ENCODE measurements around the gene STOML1. TPM values are rescaled to one million over a fixed set of nuclear protein-coding genes. Genes with fewer than 3 reads are reported as not detected.

The STOML1 gene
- total RNA-seq, 1 experiment from 2014 or later = 2.5 TPM

DNA sequence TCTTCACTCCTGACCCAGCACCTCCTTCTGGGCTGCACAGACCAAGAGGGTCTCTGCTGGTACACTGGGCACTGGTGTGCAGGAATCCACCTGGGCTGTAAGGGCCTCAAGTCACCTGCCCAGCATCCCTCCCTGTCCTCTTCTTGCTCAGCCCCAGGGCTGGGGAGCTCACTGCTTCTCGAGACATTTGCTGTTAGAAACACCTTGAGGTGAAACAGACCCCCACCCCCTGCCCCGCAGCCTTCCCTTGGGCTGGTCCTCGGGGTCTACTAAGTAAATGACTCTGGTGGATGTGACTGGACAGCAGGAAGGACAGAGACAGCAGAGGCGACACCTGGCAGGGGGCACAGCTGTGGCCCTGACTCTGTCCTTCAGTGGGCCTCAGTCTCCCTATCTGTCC lies 36.8 kb downstream of the STOML1 start:
- Histone ChIP-seq H2BK5ac (ENCODE audit: insufficient read length, low read length) (no peak overlapping the region), H4K8ac (replicated peaks; ENCODE audit: insufficient read length, low read depth, low read length) (no peak overlapping the region), H4K91ac (ENCODE audit: insufficient read length, low read depth, low read length) (no peak overlapping the region), H2AK5ac (ENCODE audit: insufficient read length, low read length) (no peak overlapping the region), H3K18ac (ENCODE audit: insufficient read length, low read depth, low read length) (no peak overlapping the region), H2BK15ac (ENCODE audit: low read depth, low read length) (no peak overlapping the region), H3K4ac (ENCODE audit: low read depth, low read length) (no peak overlapping the region), H3K27me3 (ENCODE audit: insufficient read depth, low read length) (no peaks in the 10 kb centered on the region), H3K79me2 (ENCODE audit: insufficient read depth, low read length) (no peaks in the 10 kb centered on the region), H3K79me1 (ENCODE audit: insufficient read depth, low read depth, low read length, poor library complexity, severe bottlenecking) (no peaks in the 10 kb centered on the region), H4K5ac (ENCODE audit: insufficient read length, low read depth, low read length) (no peak overlapping the region), H3K4me2 (ENCODE audit: insufficient read depth, insufficient read length, low read length) (no peak overlapping the region), H3K56ac (ENCODE audit: insufficient read length, low read depth, low read length) (no peak overlapping the region), H3T11ph (ENCODE audit: low read length) (no peak overlapping the region), H3K9me3 (ENCODE audit: control insufficient read depth, low read depth, low read length) (no peaks in the 10 kb centered on the region), H2AFZ (ENCODE audit: low read length) (no peak overlapping the region), H2BK12ac (ENCODE audit: insufficient read length, low read depth, low read length) (no peak overlapping the region), H2BK120ac (ENCODE audit: low read depth, low read length, poor library complexity, severe bottlenecking) (no peak overlapping the region), H2BK20ac (ENCODE audit: low read depth, low read length, poor library complexity, severe bottlenecking) (no peak overlapping the region), H4K20me1 (ENCODE audit: control insufficient read depth, insufficient read depth, insufficient read length) (no peaks in the 10 kb centered on the region), H3K4me1 (ENCODE audit: insufficient read depth, low read length) (no peaks in the 10 kb centered on the region), H3K27ac (ENCODE audit: insufficient read length, low read depth, low read length) (no peak overlapping the region), H3K14ac (ENCODE audit: insufficient read depth, low read length) (no peak overlapping the region), H3K9ac (ENCODE audit: extremely low read depth, insufficient read length, low read length) (no peak overlapping the region), H3K23ac (ENCODE audit: insufficient read length, low read depth, low read length) (no peak overlapping the region), H3K23me2 (ENCODE audit: insufficient read length, low read depth, low read length, poor library complexity, severe bottlenecking) (no peaks in the 10 kb centered on the region)
- Mint-ChIP-seq H3K27me3 (ENCODE audit: low read depth) (peaks cover 14% of the 10 kb centered on the region), H3K4me1 (peaks cover 9 to 28% of the 10 kb centered on the region in 2 experiments), H3K9me3 (no peaks in the 10 kb centered on the region), H3K27ac (no peak overlapping the region), H3K36me3 (ENCODE audit: insufficient read depth in 1 of 3, low read depth in 3 of 3) (no peaks in the 10 kb centered on the region), H3K4me3 (no peak overlapping the region)
- TF ChIP-seq, protein P1, sequence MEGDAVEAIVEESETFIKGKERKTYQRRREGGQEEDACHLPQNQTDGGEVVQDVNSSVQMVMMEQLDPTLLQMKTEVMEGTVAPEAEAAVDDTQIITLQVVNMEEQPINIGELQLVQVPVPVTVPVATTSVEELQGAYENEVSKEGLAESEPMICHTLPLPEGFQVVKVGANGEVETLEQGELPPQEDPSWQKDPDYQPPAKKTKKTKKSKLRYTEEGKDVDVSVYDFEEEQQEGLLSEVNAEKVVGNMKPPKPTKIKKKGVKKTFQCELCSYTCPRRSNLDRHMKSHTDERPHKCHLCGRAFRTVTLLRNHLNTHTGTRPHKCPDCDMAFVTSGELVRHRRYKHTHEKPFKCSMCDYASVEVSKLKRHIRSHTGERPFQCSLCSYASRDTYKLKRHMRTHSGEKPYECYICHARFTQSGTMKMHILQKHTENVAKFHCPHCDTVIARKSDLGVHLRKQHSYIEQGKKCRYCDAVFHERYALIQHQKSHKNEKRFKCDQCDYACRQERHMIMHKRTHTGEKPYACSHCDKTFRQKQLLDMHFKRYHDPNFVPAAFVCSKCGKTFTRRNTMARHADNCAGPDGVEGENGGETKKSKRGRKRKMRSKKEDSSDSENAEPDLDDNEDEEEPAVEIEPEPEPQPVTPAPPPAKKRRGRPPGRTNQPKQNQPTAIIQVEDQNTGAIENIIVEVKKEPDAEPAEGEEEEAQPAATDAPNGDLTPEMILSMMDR (conservative IDR thresholded peaks at IDR 0.05) = no peak
- no CpG with 5 or more reads among the region's 4 CpGs for WGBS (ENCODE audit: extremely low coverage, insufficient read length, low lambda C conversion rate)
- no peak for DNase-seq

All from H9 (cell line).